B cell (primary cell): ENCODE measurements around the gene MPST. TPM values are rescaled to one million over a fixed set of nuclear protein-coding genes. Genes with fewer than 3 reads are reported as not detected.

ENCODE experiments used
- ATAC-seq: fragments of 200-7000 bp; cut with Tn5 transposase; one replicate; pipeline ENCODE4 v1.10.0; 2021; ENCODE audit warnings: low read depth, mild to moderate bottlenecking, moderate number of reproducible peaks, moderate library complexity
- CTCF ChIA-PET: fragments of 350-600 bp; sonication (Branson Sonifier 250); formaldehyde crosslinking; loops from one replicate; lab custom pipeline; 2021; ENCODE audit warnings: antibody characterized with exemption, inconsistent platforms; lab: Charles Lee
- POLR2A ChIA-PET: fragments of 350-600 bp; sonication (Branson Sonifier 250); formaldehyde crosslinking; loops from one replicate; lab custom pipeline; 2021; ENCODE audit warnings: antibody characterized with exemption; lab: Charles Lee
- DNase-seq: peaks from one replicate; pipeline ENCODE4 v3.0.0; 2013
- H2AFZ ChIP-seq: 2 replicates; pipeline ENCODE4 v1.6.1; 2012; ENCODE audit warnings: mild to moderate bottlenecking, low read depth, low read length; ENCODE audit not compliant: insufficient read depth, poor library complexity, severe bottlenecking
- H3K27ac ChIP-seq, 2 donors: 1 replicate in 1 of 2; 2 replicates in 1 of 2; pipeline ENCODE4 v1.5.1; 2012 to 2013; ENCODE audit warnings: low read length in 2 of 2, mild to moderate bottlenecking in 2 of 2, moderate library complexity in 1 of 2
- H3K27me3 ChIP-seq, 4 experiments: fragments of 200-600 bp in 1 of 4; sonication (generic) in 1 of 4; replicated peaks in 1 of 4; 1 replicate in 2 of 4; 2 replicates in 2 of 4; pipeline versions ENCODE4 v1.6.1 to v1.7.0; 2013 to 2016; ENCODE audit warnings: low read length in 3 of 4, mild to moderate bottlenecking in 2 of 4, mixed read lengths in 1 of 4, moderate library complexity in 1 of 4; ENCODE audit not compliant: insufficient read depth in 4 of 4, control insufficient read depth in 3 of 4; ENCODE audit errors: control extremely low read depth in 1 of 4
- H3K36me3 ChIP-seq, 2 experiments: replicated peaks in 1 of 2; 1 replicate in 1 of 2; 2 replicates in 1 of 2; pipeline versions ENCODE4 v1.6.1 to v1.7.1; 2013; ENCODE audit warnings: low read length in 1 of 2; ENCODE audit not compliant: insufficient read depth in 2 of 2, control insufficient read depth in 1 of 2; ENCODE audit errors: control extremely low read depth in 1 of 2, extremely low read depth in 1 of 2
- H3K4me1 ChIP-seq, 2 donors: fragments of 200-600 bp in 1 of 2; sonication (generic) in 1 of 2; 1 replicate in 1 of 2; 2 replicates in 1 of 2; pipeline versions ENCODE4 v1.5.1 to v1.6.1; 2013 to 2017; ENCODE audit warnings: low read length in 2 of 2; ENCODE audit not compliant: control insufficient read depth in 2 of 2, insufficient read depth in 2 of 2
- H3K4me2 ChIP-seq: replicated peaks from 2 replicates; pipeline ENCODE3; 2012; ENCODE audit warnings: mild to moderate bottlenecking, low read depth, low read length; ENCODE audit not compliant: poor library complexity, severe bottlenecking
- H3K4me3 ChIP-seq, 5 experiments: fragments of 200-600 bp in 1 of 5; sonication (generic) in 1 of 5; 1 replicate in 3 of 5; 2 replicates in 2 of 5; pipeline versions ENCODE4 v1.5.1 to v1.7.0; 2011 to 2016; ENCODE audit warnings: low read length in 4 of 5, mild to moderate bottlenecking in 4 of 5, low read depth in 2 of 5, control low read depth in 1 of 5, moderate library complexity in 1 of 5; ENCODE audit not compliant: insufficient read depth in 1 of 5; ENCODE audit errors: control extremely low read depth in 1 of 5, extremely low read depth in 1 of 5
- H3K79me2 ChIP-seq: fragments of 200-600 bp; sonication (generic); one replicate; pipeline ENCODE4 v1.6.0; 2016; ENCODE audit warnings: low read length; ENCODE audit not compliant: control insufficient read depth, insufficient read depth
- H3K9ac ChIP-seq: fragments of 200-600 bp; sonication (generic); 2 replicates; pipeline ENCODE4 v1.6.1; 2017; ENCODE audit warnings: mild to moderate bottlenecking, low read length, moderate library complexity
- H3K9me3 ChIP-seq, 3 donors: one replicate each; pipeline versions ENCODE4 v1.6.1 to v1.7.1; 2013; ENCODE audit warnings: low read length in 2 of 3; ENCODE audit not compliant: control insufficient read depth in 2 of 3, insufficient read depth in 1 of 3; ENCODE audit errors: control extremely low read depth in 1 of 3
- H4K20me1 ChIP-seq: 2 replicates; pipeline ENCODE4 v1.6.0; 2012; ENCODE audit warnings: mild to moderate bottlenecking, low read length; ENCODE audit not compliant: insufficient read depth, control insufficient read depth, poor library complexity, severe bottlenecking
- H3K27ac Mint-ChIP-seq: one replicate; pipeline ENCODE4 v1.8.0; 2021; ENCODE audit warnings: mixed read lengths
- H3K27me3 Mint-ChIP-seq: one replicate; pipeline ENCODE4 v1.8.0; 2021; ENCODE audit warnings: mixed read lengths
- H3K4me1 Mint-ChIP-seq: one replicate; pipeline ENCODE4 v1.8.0; 2021; ENCODE audit warnings: mixed read lengths
- H3K4me3 Mint-ChIP-seq: one replicate; pipeline ENCODE4 v1.8.0; 2021; ENCODE audit warnings: mixed read lengths
- H3K9me3 Mint-ChIP-seq: one replicate; pipeline ENCODE4 v1.8.0; 2022; ENCODE audit warnings: mixed read lengths; ENCODE audit not compliant: insufficient read depth
- CTCF ChIP-seq: fragments of 200-600 bp; IDR thresholded peaks from one replicate; pipeline ENCODE4 v1.8.0; 2022; ENCODE audit warnings: antibody characterized with exemption, mild to moderate bottlenecking
- EZH2 ChIP-seq: IDR thresholded peaks from 2 replicates; pipeline ENCODE4 v1.6.1; 2012; ENCODE audit warnings: borderline replicate concordance, low read depth, mild to moderate bottlenecking, moderate library complexity, low read length; ENCODE audit not compliant: insufficient read depth, poor library complexity, severe bottlenecking
- WGBS: methylation state at CpG from one replicate; pipeline ENCODE4 v1.1.5; 2013; ENCODE audit warnings: missing lambda C conversion rate; ENCODE audit not compliant: insufficient coverage; 5-methylcytosine and 5-hydroxymethylcytosine counted together
- intact Hi-C: fragments of 100-400 bp; cut with micrococcal nuclease; formaldehyde crosslinking; loops from one replicate; pipeline ENCODE4 v1.10.0; 2022
- polyA minus RNA-seq: library from RNA; depleted of rRNA, polyadenylated mRNA; stranded (reverse); fragments of >200 nt; gene quantifications from 2 replicates; pipeline ENCODE4 v1.2.3, GENCODE V29; 2012
- polyA plus RNA-seq: library from polyadenylated mRNA; depleted of rRNA; stranded (reverse); fragments of >200 nt; gene quantifications from 2 replicates; pipeline ENCODE4 v1.2.3, GENCODE V29; 2012
- total RNA-seq, 2 donors: library from RNA; stranded (reverse); fragments of 120-200 nt in 1 of 2; gene quantifications; 1 replicate in 1 of 2; 2 replicates in 1 of 2; pipeline versions ENCODE4 v1.2.3 to v1.2.4, GENCODE V29; 2013 to 2022

The MPST gene
- 17.7 and 19.5 TPM in 2 replicates for total RNA-seq
- 13.2 TPM for total RNA-seq (2013)
- polyA plus RNA-seq = 11.2 and 13.7 TPM in 2 replicates
- polyA minus RNA-seq = 30.9 and 31.8 TPM in 2 replicates

GRCh38 chr22:37019309-37020191 is at the start of gene MPST, which contains the start of gene TST:
TSS of gene MPST (plus strand) at chr22:37019742. CDS start at chr22:37019837, 95 bp downstream.
TSS of gene TST (minus strand) at chr22:37019447. CDS start at chr22:37018732, 715 bp downstream.
- H3K9me3 ChIP-seq = no peaks in the 10 kb centered on the region
- peaks cover 9 to 20% of the 10 kb centered on the region in 2 donors for H3K4me1 ChIP-seq
- POLR2A ChIA-PET = no interaction called here
- H3K4me1 Mint-ChIP-seq = peaks cover 20% of the 10 kb centered on the region
- under 1% methylated on average over 104 of the region's 107 CpGs for WGBS
- H4K20me1 ChIP-seq = no peaks in the 10 kb centered on the region
- peak within 1 kb of the TSS; percentile 93 for H3K4me2 ChIP-seq
- H3K27me3 Mint-ChIP-seq = no peaks in the 10 kb centered on the region
- TF ChIP-seq EZH2 = no peak
- TF ChIP-seq CTCF = peak; percentile 7
- H3K27ac Mint-ChIP-seq = peak within 1 kb of the TSS; percentile 87
- no peaks in the 10 kb centered on the region for H3K36me3 ChIP-seq
- DNase-seq (peak; percentile 71), ATAC-seq (peak; percentile 81)
- CTCF ChIA-PET = interaction anchor here (0.6 to 1.5 kb wide), 8 partner anchors 10 to 474 kb away, joined by 3 to 7 read pairs (median 4); partner anchors contain the start of gene KCTD17
- intact Hi-C loops = loop anchor here (1.0 kb wide), 1 partner anchor 42 kb away; no protein-coding TSS in a partner anchor
- H3K27ac ChIP-seq = peak within 1 kb of the TSS in 1 of 2 donors; percentile 46
- peaks cover 5% of the 10 kb centered on the region for H3K79me2 ChIP-seq
- peak within 1 kb of the TSS; percentile 74 for H3K9ac ChIP-seq
- H3K27me3 ChIP-seq = no peaks in the 10 kb centered on the region
- peak within 1 kb of the TSS; percentile 46 to 71 (median 65) for H3K4me3 ChIP-seq
- peak within 1 kb of the TSS; percentile 93 for H3K4me3 Mint-ChIP-seq
- H2AFZ ChIP-seq = peak within 1 kb of the TSS; percentile 92
- H3K9me3 Mint-ChIP-seq = no peaks in the 10 kb centered on the region
